H1 (cell line): ENCODE data around the gene MPST. TPM values are rescaled to one million over a fixed set of nuclear protein-coding genes. Genes with fewer than 3 reads are reported as not detected.

Experiments
- CTCF ChIA-PET: fragments of 300-600 bp; sonication (Branson Sonifier 250); formaldehyde crosslinking; loops from one replicate; lab custom pipeline; 2021; ENCODE audit not compliant: partially characterized antibody; lab: Charles Lee
- POLR2A ChIA-PET: fragments of 300-600 bp; sonication (Branson Sonifier 250); formaldehyde crosslinking; loops from one replicate; lab custom pipeline; 2021; ENCODE audit warnings: inconsistent platforms; ENCODE audit not compliant: partially characterized antibody; lab: Charles Lee
- DNase-seq, 2 experiments: peaks; one replicate each; pipeline versions ENCODE4 v3.0.0 to v3.0.0-alpha.2; 2010 to 2022; ENCODE audit warnings: low spot score in 2 of 2, low read depth in 1 of 2, mixed read lengths in 1 of 2
- FAIRE-seq: peaks from 2 replicates; lab custom pipeline; 2011; peaks lifted over from hg19 to GRCh38; lab: Jason Lieb, UNC
- H2AFZ ChIP-seq: 2 replicates; pipeline ENCODE4 v1.8.1; 2012; ENCODE audit warnings: low read length, inconsistent platforms
- H2AK5ac ChIP-seq: 2 replicates; pipeline ENCODE4 v1.6.1; 2013; ENCODE audit warnings: low read depth, low read length
- H2BK120ac ChIP-seq: replicated peaks from 2 replicates; pipeline ENCODE3; 2013; ENCODE audit warnings: low read depth, low read length, inconsistent platforms
- H2BK12ac ChIP-seq: 2 replicates; pipeline ENCODE4 v1.6.1; 2013; ENCODE audit warnings: low read depth, low read length
- H2BK15ac ChIP-seq: 2 replicates; pipeline ENCODE4 v1.6.1; 2013; ENCODE audit warnings: low read length
- H2BK20ac ChIP-seq: 2 replicates; pipeline ENCODE4 v1.6.1; 2013; ENCODE audit warnings: low read length
- H2BK5ac ChIP-seq: 2 replicates; pipeline ENCODE4 v1.6.1; 2013; ENCODE audit warnings: low read depth, low read length
- H3K14ac ChIP-seq: 2 replicates; pipeline ENCODE4 v1.6.1; 2013; ENCODE audit warnings: inconsistent platforms; ENCODE audit not compliant: insufficient read length
- H3K18ac ChIP-seq: 2 replicates; pipeline ENCODE4 v1.6.1; 2013; ENCODE audit warnings: low read length; ENCODE audit errors: extremely low read depth
- H3K23ac ChIP-seq: 2 replicates; pipeline ENCODE4 v1.6.1; 2013; ENCODE audit warnings: inconsistent platforms; ENCODE audit not compliant: insufficient read length
- H3K23me2 ChIP-seq: 2 replicates; pipeline ENCODE4 v1.6.1; 2013; ENCODE audit warnings: low read depth, low read length
- H3K27ac ChIP-seq: 2 replicates; pipeline ENCODE4 v1.6.1; 2011; ENCODE audit warnings: low read depth, low read length, inconsistent platforms
- H3K27me3 ChIP-seq, 4 experiments: replicated peaks in 1 of 4; 1 replicate in 1 of 4; 2 replicates in 3 of 4; pipeline versions ENCODE4 v1.6.1 to v1.8.1; 2011 to 2013; ENCODE audit warnings: low read length in 3 of 4, mild to moderate bottlenecking in 3 of 4, inconsistent platforms in 2 of 4, mixed read lengths in 2 of 4, moderate library complexity in 1 of 4; ENCODE audit not compliant: control insufficient read depth in 3 of 4, insufficient read depth in 3 of 4; ENCODE audit errors: extremely low read depth in 1 of 4
- H3K36me3 ChIP-seq, 4 experiments: 2 replicates each; pipeline versions ENCODE4 v1.6.1 to v1.8.1; 2011 to 2013; ENCODE audit warnings: mild to moderate bottlenecking in 4 of 4, low read length in 3 of 4, moderate library complexity in 2 of 4, control low read depth in 1 of 4, inconsistent platforms in 1 of 4; ENCODE audit not compliant: insufficient read depth in 4 of 4, control insufficient read depth in 2 of 4
- H3K4ac ChIP-seq: replicated peaks from 2 replicates; pipeline ENCODE3; 2013; ENCODE audit warnings: low read length, low read depth, mixed read lengths, inconsistent platforms; ENCODE audit not compliant: insufficient read length
- H3K4me1 ChIP-seq, 4 experiments: replicated peaks in 1 of 4; 1 replicate in 1 of 4; 2 replicates in 3 of 4; pipeline versions ENCODE4 v1.6.1 to v1.8.1; 2011 to 2013; ENCODE audit warnings: low read length in 3 of 4, inconsistent platforms in 2 of 4, mixed read lengths in 1 of 4; ENCODE audit not compliant: insufficient read depth in 4 of 4, control insufficient read depth in 3 of 4
- H3K4me2 ChIP-seq, 2 experiments: 2 replicates each; pipeline versions ENCODE4 v1.6.1 to v1.8.1; 2011 to 2013; ENCODE audit warnings: low read depth in 2 of 2, low read length in 2 of 2, control low read depth in 1 of 2, inconsistent platforms in 1 of 2, mild to moderate bottlenecking in 1 of 2; ENCODE audit not compliant: insufficient read depth in 1 of 2
- H3K4me3 ChIP-seq, 4 experiments: fragments of 200-600, 300-600 bp in 1 of 4; sonication (generic), shearing (Covaris generic), sonication (Bioruptor Twin) in 1 of 4; 2 replicates each; pipeline versions ENCODE4 v1.5.1 to v1.8.1; 2011 to 2016; ENCODE audit warnings: low read length in 4 of 4, low read depth in 3 of 4, control low read depth in 2 of 4, inconsistent platforms in 2 of 4, mild to moderate bottlenecking in 2 of 4, mixed read lengths in 1 of 4, moderate library complexity in 1 of 4; ENCODE audit not compliant: insufficient read depth in 2 of 4; ENCODE audit errors: extremely low read depth in 1 of 4
- H3K56ac ChIP-seq: replicated peaks from 2 replicates; pipeline ENCODE3; 2013; ENCODE audit warnings: low read depth, mild to moderate bottlenecking, mixed read lengths, low read length, inconsistent platforms; ENCODE audit not compliant: insufficient read length
- H3K79me1 ChIP-seq: 2 replicates; pipeline ENCODE4 v1.6.1; 2013; ENCODE audit warnings: low read depth, low read length, control low read depth
- H3K79me2 ChIP-seq, 2 experiments: 2 replicates each; pipeline versions ENCODE4 v1.6.1 to v1.8.1; 2012 to 2013; ENCODE audit warnings: low read length in 2 of 2, mild to moderate bottlenecking in 2 of 2, inconsistent platforms in 1 of 2; ENCODE audit not compliant: insufficient read depth in 2 of 2, control insufficient read depth in 1 of 2
- H3K9ac ChIP-seq, 4 experiments: replicated peaks in 1 of 4; 1 replicate in 1 of 4; 2 replicates in 3 of 4; pipeline versions ENCODE4 v1.6.1 to v1.8.1; 2011 to 2013; ENCODE audit warnings: low read depth in 3 of 4, low read length in 3 of 4, control low read depth in 2 of 4, mild to moderate bottlenecking in 2 of 4, moderate library complexity in 2 of 4, inconsistent platforms in 1 of 4; ENCODE audit errors: extremely low read depth in 1 of 4
- H3K9me3 ChIP-seq, 2 experiments: 2 replicates each; pipeline versions ENCODE4 v1.6.1 to v1.8.1; 2012 to 2013; ENCODE audit warnings: mild to moderate bottlenecking in 2 of 2, moderate library complexity in 2 of 2, control low read depth in 1 of 2, inconsistent platforms in 1 of 2, low read depth in 1 of 2, low read length in 1 of 2, mixed read lengths in 1 of 2; ENCODE audit not compliant: insufficient read depth in 2 of 2
- H4K20me1 ChIP-seq, 2 experiments: replicated peaks in 1 of 2; 2 replicates each; pipeline versions ENCODE3 to v1.8.1; 2011 to 2013; ENCODE audit warnings: inconsistent platforms in 2 of 2, low read length in 2 of 2, mild to moderate bottlenecking in 1 of 2; ENCODE audit not compliant: insufficient read depth in 2 of 2, control insufficient read depth in 1 of 2
- H4K5ac ChIP-seq: 2 replicates; pipeline ENCODE4 v1.6.1; 2013; ENCODE audit warnings: low read length, low read depth, mixed read lengths, inconsistent platforms; ENCODE audit not compliant: insufficient read length
- H4K8ac ChIP-seq: 2 replicates; pipeline ENCODE4 v1.8.0; 2013; ENCODE audit warnings: mild to moderate bottlenecking, moderate library complexity, low read length, inconsistent platforms; ENCODE audit not compliant: insufficient read depth; ENCODE audit errors: extremely low read depth
- H4K91ac ChIP-seq: replicated peaks from 2 replicates; pipeline ENCODE3; 2013; ENCODE audit warnings: low read length, mixed read lengths, inconsistent platforms; ENCODE audit not compliant: insufficient read length
- RAD21 ChIP-seq, 2 experiments: IDR thresholded peaks in 1 of 2; conservative IDR thresholded peaks in 1 of 2; 2 replicates each; pipeline ENCODE4 v1.6.1; 2011; ENCODE audit warnings: low read depth in 2 of 2, low read length in 2 of 2, improper control_type of control experiment in 1 of 2, inconsistent platforms in 1 of 2, mild to moderate bottlenecking in 1 of 2, moderate library complexity in 1 of 2
- SUZ12 ChIP-seq: fragments of 200-600 bp; sonication (generic); IDR thresholded peaks from 2 replicates; pipeline ENCODE4 v1.6.1; 2012; ENCODE audit warnings: mild to moderate bottlenecking, inconsistent platforms, low read length, moderate library complexity, mixed read lengths
- WGBS, 2 experiments: shearing (Covaris generic) in 1 of 2; methylation state at CpG; one replicate each; pipeline versions ENCODE4 v1.1.6 to v1.1.7; 2013 to 2015; ENCODE audit warnings: low lambda C conversion rate in 2 of 2, mixed read lengths in 2 of 2, inconsistent platforms in 1 of 2, low coverage in 1 of 2, missing lambda C conversion rate in 1 of 2; ENCODE audit not compliant: insufficient replicate concordance in 2 of 2, insufficient coverage in 1 of 2, insufficient read length in 1 of 2; ENCODE audit errors: extremely low coverage in 1 of 2, missing lambda C conversion rate in 1 of 2; 5-methylcytosine and 5-hydroxymethylcytosine counted together
- polyA plus RNA-seq, 7 experiments: library from polyadenylated mRNA; depleted of rRNA in 3 of 7; stranded (reverse) in 5 of 7; unstranded in 2 of 7; fragments of >200 nt in 5 of 7; fragments of 200-250 nt in 2 of 7; gene quantifications; 1 replicate in 5 of 7; 2 replicates in 1 of 7; 4 replicates in 1 of 7; pipeline versions ENCODE4 v1.2.1 to v1.2.3, GENCODE V29; 2011 to 2013; ENCODE audit warnings: missing spikeins in 2 of 7, mixed read lengths in 2 of 7
- total RNA-seq: library from RNA; stranded (reverse); fragmentation: NEBNext Ultra II Directional; extraction: Animal tissue kit (Norgen Biotek cat#: 25700); gene quantifications from 2 replicates; pipeline ENCODE4 v1.2.1, GENCODE V29; 2021

The MPST gene
- total and polyA plus RNA-seq, 2 of the 8 experiments (the other 6 are each of a cell fraction or from before 2014, with no cell fraction given) = 86.0 to 124 TPM

GRCh38 chr22:37069319-37069718 is 49.8 kb downstream of the MPST start:
- no peak overlapping the region for H3K14ac ChIP-seq
- peak overlapping the region; percentile 60 to 92 for H3K4me2 ChIP-seq
- no peak overlapping the region for H2BK5ac ChIP-seq
- peaks cover 19% of the 10 kb centered on the region; the same call in 1 of the 2 replicates for H3K23me2 ChIP-seq
- H4K5ac ChIP-seq = no peak overlapping the region
- peaks cover 2 to 12% (median 5%) of the 10 kb centered on the region in 4 experiments; a peak in 4 of 7 replicates for H3K4me1 ChIP-seq
- peak overlapping the region in 2 of 4 experiments; percentile 31 to 55; a peak in 3 of 8 replicates for H3K4me3 ChIP-seq
- H2AK5ac ChIP-seq = no peak overlapping the region
- no peaks in the 10 kb centered on the region for H3K79me2 ChIP-seq
- TF ChIP-seq SUZ12 (0 out of 2 replicates have a peak, but pooled peaks have one; percentile 18), RAD21 (IDR thresholded peaks at IDR 0.05 in 1 of 2, conservative IDR thresholded peaks at IDR 0.05 in 1 of 2; ENCODE audit: low read depth in 2 of 2, low read length in 2 of 2) (no peak)
- H3K18ac ChIP-seq = no peak overlapping the region
- no peak overlapping the region for H4K91ac ChIP-seq
- peaks cover 14 to 63% (median 58%) of the 10 kb centered on the region in 4 experiments for H3K27me3 ChIP-seq
- H4K20me1 ChIP-seq = peaks cover 0 to 15% of the 10 kb centered on the region in 2 experiments
- H3K56ac ChIP-seq = no peak overlapping the region
- H2BK120ac ChIP-seq = no peak overlapping the region
- H4K8ac ChIP-seq = no peak overlapping the region
- H3K27ac ChIP-seq = no peak overlapping the region
- peak overlapping the region; percentile 75; the same call in 1 of the 2 replicates for H2BK12ac ChIP-seq
- no peak overlapping the region for H3K4ac ChIP-seq
- 72% methylated on average over 6 of the region's 11 CpGs; no CpG with 5 or more reads in 1 of the 2 experiments for WGBS, 2 experiments
- no peaks in the 10 kb centered on the region for H3K79me1 ChIP-seq
- no peaks in the 10 kb centered on the region for H3K36me3 ChIP-seq
- H3K23ac ChIP-seq = no peak overlapping the region
- H2BK20ac ChIP-seq = no peak overlapping the region
- no peak overlapping the region for H3K9ac ChIP-seq
- H2BK15ac ChIP-seq = no peak overlapping the region
- FAIRE-seq (no peak), DNase-seq (no peak)
- H2AFZ ChIP-seq = no peak overlapping the region
- POLR2A ChIA-PET = interaction anchor here (0.8 to 1.8 kb wide), 4 partner anchors 10 to 114 kb away, joined by 3 to 4 read pairs (median 4); partner anchors contain the start of gene IL2RB
- CTCF ChIA-PET = interaction anchor here (0.8 to 1.8 kb wide), 5 partner anchors 9 to 130 kb away, joined by 3 to 9 read pairs (median 4); no protein-coding TSS in a partner anchor
- peaks cover 0 to 3% of the 10 kb centered on the region in 2 experiments; a peak in 2 of 4 replicates for H3K9me3 ChIP-seq
